ENCODE results near the gene PRKCE. TPM values are rescaled to one million over a fixed set of nuclear protein-coding genes. Genes with fewer than 3 reads are reported as not detected.

PRKCE gene
- total and polyA plus RNA-seq, 2 donors = 3.2 to 3.3 TPM

GRCh38 chr2:45983213-45983612 is 331.7 kb downstream of the PRKCE start:
- Histone ChIP-seq H3K27ac (ENCODE audit: low read depth in 1 of 2, low read length in 1 of 2) (no peak overlapping the region), H3K9me3 (ENCODE audit: control insufficient read depth in 2 of 2, insufficient read depth in 1 of 2, low read length in 1 of 2) (no peaks in the 10 kb centered on the region), H3K27me3 (ENCODE audit: control insufficient read depth in 2 of 2, insufficient read depth in 1 of 2, low read length in 1 of 2) (no peaks in the 10 kb centered on the region), H3K4me1 (ENCODE audit: control insufficient read depth in 2 of 2, insufficient read depth in 2 of 2, low read length in 2 of 2) (peaks cover 23 to 45% of the 10 kb centered on the region in 2 donors), H3K36me3 (ENCODE audit: control insufficient read depth in 2 of 2, insufficient read depth in 2 of 2, low read length in 1 of 2) (no peaks in the 10 kb centered on the region), H3K4me3 (ENCODE audit: low read length in 2 of 2) (no peak overlapping the region)
- WGBS = 99% methylated on average over 7 of the region's 7 CpGs
- no peak for DNase-seq (ENCODE audit: low read depth in 6 of 9, low spot score in 9 of 9)

GRCh38 chr2:45984366-45984765 is 332.9 kb downstream of the PRKCE start:
- Histone ChIP-seq H3K36me3 (ENCODE audit: control insufficient read depth in 2 of 2, insufficient read depth in 2 of 2, low read length in 1 of 2) (no peaks in the 10 kb centered on the region), H3K9me3 (ENCODE audit: control insufficient read depth in 2 of 2, insufficient read depth in 1 of 2, low read length in 1 of 2) (no peaks in the 10 kb centered on the region), H3K4me1 (ENCODE audit: control insufficient read depth in 2 of 2, insufficient read depth in 2 of 2, low read length in 2 of 2) (peaks cover 26 to 45% of the 10 kb centered on the region in 2 donors), H3K4me3 (ENCODE audit: low read length in 2 of 2) (no peak overlapping the region), H3K27ac (ENCODE audit: low read depth in 1 of 2, low read length in 1 of 2) (no peak overlapping the region), H3K27me3 (ENCODE audit: control insufficient read depth in 2 of 2, insufficient read depth in 1 of 2, low read length in 1 of 2) (no peaks in the 10 kb centered on the region)
- over 99% methylated on average over 7 of the region's 7 CpGs for WGBS
- no peak for DNase-seq (ENCODE audit: low read depth in 6 of 9, low spot score in 9 of 9)

GRCh38 chr2:45984896-45985473 is 333.5 kb downstream of the PRKCE start:
- DNase-seq (ENCODE audit: low read depth in 6 of 9, low spot score in 9 of 9) = no peak
- no peak overlapping the region for H3K27ac ChIP-seq (ENCODE audit: low read depth in 1 of 2, low read length in 1 of 2)
- no peaks in the 10 kb centered on the region for H3K27me3 ChIP-seq (ENCODE audit: control insufficient read depth in 2 of 2, insufficient read depth in 1 of 2, low read length in 1 of 2)
- no peaks in the 10 kb centered on the region for H3K36me3 ChIP-seq (ENCODE audit: control insufficient read depth in 2 of 2, insufficient read depth in 2 of 2, low read length in 1 of 2)
- peaks cover 20 to 39% of the 10 kb centered on the region in 2 donors for H3K4me1 ChIP-seq (ENCODE audit: control insufficient read depth in 2 of 2, insufficient read depth in 2 of 2, low read length in 2 of 2)
- WGBS = 82% methylated on average over 13 of the region's 13 CpGs
- no peaks in the 10 kb centered on the region for H3K9me3 ChIP-seq (ENCODE audit: control insufficient read depth in 2 of 2, insufficient read depth in 1 of 2, low read length in 1 of 2)
- no peak overlapping the region for H3K4me3 ChIP-seq (ENCODE audit: low read length in 2 of 2)

- DNase-seq (ENCODE audit: low read depth in 6 of 9, low spot score in 9 of 9) = no peak
- 70% methylated on average over 5 of the region's 5 CpGs for WGBS
- peaks cover 12 to 24% of the 10 kb centered on the region in 2 donors for H3K4me1 ChIP-seq (ENCODE audit: control insufficient read depth in 2 of 2, insufficient read depth in 2 of 2, low read length in 2 of 2)
- no peaks in the 10 kb centered on the region for H3K9me3 ChIP-seq (ENCODE audit: control insufficient read depth in 2 of 2, insufficient read depth in 1 of 2, low read length in 1 of 2)
- H3K4me3 ChIP-seq (ENCODE audit: low read length in 2 of 2) = no peak overlapping the region
- H3K36me3 ChIP-seq (ENCODE audit: control insufficient read depth in 2 of 2, insufficient read depth in 2 of 2, low read length in 1 of 2) = no peaks in the 10 kb centered on the region
- H3K27me3 ChIP-seq (ENCODE audit: control insufficient read depth in 2 of 2, insufficient read depth in 1 of 2, low read length in 1 of 2) = no peaks in the 10 kb centered on the region
- no peak overlapping the region for H3K27ac ChIP-seq (ENCODE audit: low read depth in 1 of 2, low read length in 1 of 2)
These were observed 335.0 kb downstream of the PRKCE start for GRCh38 chr2:45986509-45986908.

- Histone ChIP-seq H3K4me3 (ENCODE audit: low read length in 2 of 2) (no peak overlapping the region), H3K27me3 (ENCODE audit: control insufficient read depth in 2 of 2, insufficient read depth in 1 of 2, low read length in 1 of 2) (no peaks in the 10 kb centered on the region), H3K36me3 (ENCODE audit: control insufficient read depth in 2 of 2, insufficient read depth in 2 of 2, low read length in 1 of 2) (no peaks in the 10 kb centered on the region), H3K27ac (ENCODE audit: low read depth in 1 of 2, low read length in 1 of 2) (no peak overlapping the region), H3K4me1 (ENCODE audit: control insufficient read depth in 2 of 2, insufficient read depth in 2 of 2, low read length in 2 of 2) (peaks cover 6 to 18% of the 10 kb centered on the region in 2 donors), H3K9me3 (ENCODE audit: control insufficient read depth in 2 of 2, insufficient read depth in 1 of 2, low read length in 1 of 2) (no peaks in the 10 kb centered on the region)
- DNase-seq (ENCODE audit: low read depth in 6 of 9, low spot score in 9 of 9) = no peak
- WGBS = 94% methylated on average over 2 of the region's 2 CpGs
These were observed 336.4 kb downstream of the PRKCE start for GRCh38 chr2:45987856-45988255.

GRCh38 chr2:45988879-45989278 is 337.4 kb downstream of the PRKCE start:
- WGBS = 90% methylated on average over 7 of the region's 7 CpGs
- peak in 3 of 9 donors; percentile 32 to 54 (median 48) for DNase-seq (ENCODE audit: low read depth in 6 of 9, low spot score in 9 of 9)
- H3K4me3 ChIP-seq (ENCODE audit: low read length in 2 of 2) = no peak overlapping the region
- H3K9me3 ChIP-seq (ENCODE audit: control insufficient read depth in 2 of 2, insufficient read depth in 1 of 2, low read length in 1 of 2) = no peaks in the 10 kb centered on the region
- H3K27me3 ChIP-seq (ENCODE audit: control insufficient read depth in 2 of 2, insufficient read depth in 1 of 2, low read length in 1 of 2) = no peaks in the 10 kb centered on the region
- no peak overlapping the region for H3K27ac ChIP-seq (ENCODE audit: low read depth in 1 of 2, low read length in 1 of 2)
- no peaks in the 10 kb centered on the region for H3K36me3 ChIP-seq (ENCODE audit: control insufficient read depth in 2 of 2, insufficient read depth in 2 of 2, low read length in 1 of 2)
- peaks cover 10 to 28% of the 10 kb centered on the region in 2 donors for H3K4me1 ChIP-seq (ENCODE audit: control insufficient read depth in 2 of 2, insufficient read depth in 2 of 2, low read length in 2 of 2)

- no peak for DNase-seq (ENCODE audit: low read depth in 6 of 9, low spot score in 9 of 9)
- 98% methylated on average over 6 of the region's 6 CpGs for WGBS
- no peak overlapping the region for H3K4me3 ChIP-seq (ENCODE audit: low read length in 2 of 2)
- H3K27ac ChIP-seq (ENCODE audit: low read depth in 1 of 2, low read length in 1 of 2) = no peak overlapping the region
- H3K4me1 ChIP-seq (ENCODE audit: control insufficient read depth in 2 of 2, insufficient read depth in 2 of 2, low read length in 2 of 2) = peaks cover 10 to 28% of the 10 kb centered on the region in 2 donors
- no peaks in the 10 kb centered on the region for H3K9me3 ChIP-seq (ENCODE audit: control insufficient read depth in 2 of 2, insufficient read depth in 1 of 2, low read length in 1 of 2)
- H3K27me3 ChIP-seq (ENCODE audit: control insufficient read depth in 2 of 2, insufficient read depth in 1 of 2, low read length in 1 of 2) = no peaks in the 10 kb centered on the region
- no peaks in the 10 kb centered on the region for H3K36me3 ChIP-seq (ENCODE audit: control insufficient read depth in 2 of 2, insufficient read depth in 2 of 2, low read length in 1 of 2)
These were observed 338.7 kb downstream of the PRKCE start for GRCh38 chr2:45990131-45990530.

- no peaks in the 10 kb centered on the region for H3K9me3 ChIP-seq (ENCODE audit: control insufficient read depth in 2 of 2, insufficient read depth in 1 of 2, low read length in 1 of 2)
- no peaks in the 10 kb centered on the region for H3K27me3 ChIP-seq (ENCODE audit: control insufficient read depth in 2 of 2, insufficient read depth in 1 of 2, low read length in 1 of 2)
- H3K4me3 ChIP-seq (ENCODE audit: low read length in 2 of 2) = no peak overlapping the region
- 95% methylated on average over 11 of the region's 11 CpGs for WGBS
- no peak overlapping the region for H3K27ac ChIP-seq (ENCODE audit: low read depth in 1 of 2, low read length in 1 of 2)
- DNase-seq (ENCODE audit: low read depth in 6 of 9, low spot score in 9 of 9) = no peak
- H3K36me3 ChIP-seq (ENCODE audit: control insufficient read depth in 2 of 2, insufficient read depth in 2 of 2, low read length in 1 of 2) = no peaks in the 10 kb centered on the region
- peaks cover 10 to 26% of the 10 kb centered on the region in 2 donors for H3K4me1 ChIP-seq (ENCODE audit: control insufficient read depth in 2 of 2, insufficient read depth in 2 of 2, low read length in 2 of 2)
These were observed 340.7 kb downstream of the PRKCE start for GRCh38 chr2:45992021-45992740.

- no peak for DNase-seq (ENCODE audit: low read depth in 6 of 9, low spot score in 9 of 9)
- Histone ChIP-seq H3K4me1 (ENCODE audit: control insufficient read depth in 2 of 2, insufficient read depth in 2 of 2, low read length in 2 of 2) (peaks cover 10 to 26% of the 10 kb centered on the region in 2 donors), H3K36me3 (ENCODE audit: control insufficient read depth in 2 of 2, insufficient read depth in 2 of 2, low read length in 1 of 2) (no peaks in the 10 kb centered on the region), H3K4me3 (ENCODE audit: low read length in 2 of 2) (no peak overlapping the region), H3K9me3 (ENCODE audit: control insufficient read depth in 2 of 2, insufficient read depth in 1 of 2, low read length in 1 of 2) (no peaks in the 10 kb centered on the region), H3K27me3 (ENCODE audit: control insufficient read depth in 2 of 2, insufficient read depth in 1 of 2, low read length in 1 of 2) (no peaks in the 10 kb centered on the region), H3K27ac (ENCODE audit: low read depth in 1 of 2, low read length in 1 of 2) (no peak overlapping the region)
- WGBS = 82% methylated on average over 7 of the region's 7 CpGs
These were observed 341.4 kb downstream of the PRKCE start for GRCh38 chr2:45992741-45993475.
